Upper lobe of left lung (tissue), 4 donors: ENCODE data around the gene CEP44.

Experiments used
- CTCF ChIP-seq, 6 experiments: fragments of 450-650 bp in 4 of 6; fragments of 200-600 bp in 2 of 6; sonication (generic) in 2 of 6; IDR thresholded peaks; one replicate each; pipeline ENCODE4 v1.5.1; 2016 to 2019; ENCODE audit warnings: antibody characterized with exemption in 6 of 6
- POLR2A ChIP-seq, 4 donors: fragments of 450-650 bp; IDR thresholded peaks; one replicate each; pipeline ENCODE4 v1.5.1; 2016 to 2017; ENCODE audit warnings: antibody characterized with exemption in 4 of 4, mild to moderate bottlenecking in 2 of 4
- POLR2AphosphoS5 ChIP-seq, 2 donors: sonication (generic); formaldehyde crosslinking; IDR thresholded peaks; one replicate each; pipeline ENCODE4 v1.5.1; 2017; ENCODE audit warnings: antibody characterized with exemption in 2 of 2

DNA sequence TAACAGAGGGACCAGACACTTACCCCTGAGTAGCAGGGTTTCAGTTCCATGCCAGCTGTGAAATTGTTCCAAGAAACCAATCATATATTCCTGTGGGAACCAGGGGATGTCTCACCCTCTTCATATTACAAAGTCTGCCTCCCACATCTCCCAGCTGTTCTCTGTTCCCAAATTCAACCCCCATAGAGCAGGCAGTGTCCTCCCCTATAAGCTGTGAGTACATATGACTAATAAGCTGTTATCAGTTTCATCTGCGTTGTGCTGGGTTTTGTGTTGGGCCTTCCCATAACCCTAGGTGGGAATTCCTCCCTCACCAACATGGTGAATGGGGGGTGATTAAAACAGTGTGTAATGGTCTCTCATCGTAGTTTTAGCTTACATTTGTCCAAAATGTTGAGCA is 41.0 kb downstream of the CEP44 start:
- TF ChIP-seq CTCF (IDR thresholded peaks at IDR 0.05) = no peak
- no peak for TF ChIP-seq POLR2A (IDR thresholded peaks at IDR 0.05)
- TF ChIP-seq POLR2AphosphoS5 (IDR thresholded peaks at IDR 0.05) = no peak
